GM23338 (cell line): ENCODE data around the gene DGKD. TPM values are rescaled to one million over a fixed set of nuclear protein-coding genes. Genes with fewer than 3 reads are reported as not detected.

Experiments used
- ATAC-seq: fragments of 200-7000 bp; cut with Tn5 transposase; 3 replicates; pipeline ENCODE4 v1.9.1; 2020
- DNase-seq: peaks from one replicate; pipeline ENCODE4 v3.0.0-alpha.2; 2015; ENCODE audit warnings: low spot score
- H2AFZ ChIP-seq: fragments of 200-600 bp; sonication (generic); 2 replicates; pipeline ENCODE4 v1.8.0; 2016; ENCODE audit warnings: antibody characterized with exemption, mild to moderate bottlenecking, moderate library complexity
- H3F3A ChIP-seq: fragments of 200-600 bp; sonication (generic); replicated peaks from 2 replicates; pipeline ENCODE4 v1.8.0; 2017; ENCODE audit warnings: antibody characterized with exemption, mixed run types, low read depth
- H3K27ac ChIP-seq: fragments of 200-600 bp; sonication (generic); 2 replicates; pipeline ENCODE4 v1.6.1; 2016; ENCODE audit warnings: low read depth
- H3K27me3 ChIP-seq: fragments of 200-600 bp; sonication (generic); 2 replicates; pipeline ENCODE4 v1.8.0; 2016; ENCODE audit warnings: mild to moderate bottlenecking, mixed run types, moderate library complexity; ENCODE audit not compliant: insufficient read depth
- H3K36me3 ChIP-seq: fragments of 200-600 bp; sonication (generic); 2 replicates; pipeline ENCODE4 v1.8.0; 2016; ENCODE audit warnings: mild to moderate bottlenecking; ENCODE audit not compliant: insufficient read depth
- H3K4me1 ChIP-seq: fragments of 200-600 bp; sonication (generic); 2 replicates; pipeline ENCODE4 v1.8.0; 2016; ENCODE audit warnings: mild to moderate bottlenecking, moderate library complexity; ENCODE audit not compliant: insufficient read depth
- H3K4me2 ChIP-seq: fragments of 200-600 bp; sonication (generic); 2 replicates; pipeline ENCODE4 v1.7.1; 2017; ENCODE audit warnings: mixed run types
- H3K4me3 ChIP-seq: fragments of 200-600 bp; sonication (generic); 2 replicates; pipeline ENCODE4 v1.6.1; 2016; ENCODE audit warnings: mixed run types
- H3K79me2 ChIP-seq: fragments of 200-600 bp; sonication (generic); replicated peaks from 2 replicates; pipeline ENCODE4 v1.8.0; 2017; ENCODE audit warnings: mild to moderate bottlenecking; ENCODE audit not compliant: insufficient read depth
- H3K9me2 ChIP-seq: fragments of 200-600 bp; sonication (generic); 2 replicates; pipeline ENCODE4 v1.8.0; 2017; ENCODE audit not compliant: insufficient read depth
- H4K20me1 ChIP-seq: fragments of 200-600 bp; sonication (generic); replicated peaks from 2 replicates; pipeline ENCODE4 v1.8.0; 2017; ENCODE audit warnings: mild to moderate bottlenecking; ENCODE audit not compliant: insufficient read depth
- H3K27ac Mint-ChIP-seq: 2 replicates; pipeline ENCODE4 v1.8.0; 2020; ENCODE audit warnings: inconsistent platforms, mild to moderate bottlenecking, moderate library complexity, mixed read lengths
- H3K27me3 Mint-ChIP-seq: 3 replicates; pipeline ENCODE4 v1.8.0; 2022; ENCODE audit warnings: low read depth, mild to moderate bottlenecking, moderate library complexity, mixed read lengths, inconsistent platforms; ENCODE audit not compliant: insufficient read depth, poor library complexity
- H3K36me3 Mint-ChIP-seq: 3 replicates; pipeline ENCODE4 v1.8.0; 2021; ENCODE audit warnings: low read depth, mild to moderate bottlenecking, inconsistent platforms, moderate library complexity, mixed read lengths
- H3K4me1 Mint-ChIP-seq: 3 replicates; pipeline ENCODE4 v1.8.0; 2020; ENCODE audit warnings: mild to moderate bottlenecking, inconsistent platforms, mixed read lengths
- H3K4me3 Mint-ChIP-seq: 3 replicates; pipeline ENCODE4 v1.8.0; 2021; ENCODE audit warnings: moderate library complexity, mild to moderate bottlenecking, inconsistent platforms, mixed read lengths
- H3K9me3 Mint-ChIP-seq: 3 replicates; pipeline ENCODE4 v1.8.0; 2020; ENCODE audit warnings: moderate library complexity, mild to moderate bottlenecking, inconsistent platforms, mixed read lengths
- CREB1 ChIP-seq: fragments of 250-450 bp; sonication (Bioruptor Pico); IDR thresholded peaks from 2 replicates; pipeline ENCODE4 v1.5.0; 2020; ENCODE audit warnings: low read depth, mild to moderate bottlenecking, moderate library complexity
- CTCF ChIP-seq, 2 experiments: fragments of 200-600 bp in 1 of 2; sonication (generic) in 1 of 2; conservative IDR thresholded peaks; 2 replicates each; pipeline versions ENCODE4 v1.5.1 to v1.6.1; 2016 to 2017; ENCODE audit warnings: antibody characterized with exemption in 2 of 2, low read depth in 2 of 2, mild to moderate bottlenecking in 2 of 2, moderate library complexity in 1 of 2
- ETS1 ChIP-seq: IDR thresholded peaks from 2 replicates; pipeline ENCODE4 v1.6.1; 2016; ENCODE audit warnings: antibody characterized with exemption
- EZH2 ChIP-seq: fragments of 200-600 bp; sonication (generic); IDR thresholded peaks from one replicate; pipeline ENCODE4 v1.8.0; 2017; ENCODE audit warnings: antibody characterized with exemption, mild to moderate bottlenecking, low read depth; ENCODE audit not compliant: unreplicated experiment
- EZH2phosphoT487 ChIP-seq: fragments of 200-600 bp; sonication (generic); IDR thresholded peaks from one replicate; pipeline ENCODE4 v1.8.1; 2018; ENCODE audit warnings: antibody characterized with exemption; ENCODE audit not compliant: unreplicated experiment
- JUNB ChIP-seq: IDR thresholded peaks from one replicate; pipeline ENCODE4 v1.6.1; 2016; ENCODE audit warnings: antibody characterized with exemption; ENCODE audit not compliant: unreplicated experiment
- REST ChIP-seq: IDR thresholded peaks from one replicate; pipeline ENCODE4 v1.6.1; 2018; ENCODE audit warnings: antibody characterized with exemption; ENCODE audit not compliant: unreplicated experiment
- ZNF114 ChIP-seq: fragments of 250-450 bp; sonication (Bioruptor Pico); IDR thresholded peaks from 2 replicates; pipeline ENCODE4 v1.5.0; 2020; ENCODE audit warnings: mild to moderate bottlenecking, moderate library complexity
- ZNF331 ChIP-seq: fragments of 250-450 bp; sonication (Bioruptor Pico); IDR thresholded peaks from 2 replicates; pipeline ENCODE4 v1.5.0; 2020; ENCODE audit warnings: low read depth, mild to moderate bottlenecking, moderate library complexity
- ZNF462 ChIP-seq: fragments of 250-450 bp; sonication (Bioruptor Pico); IDR thresholded peaks from 2 replicates; pipeline ENCODE4 v1.5.0; 2020; ENCODE audit warnings: mild to moderate bottlenecking, moderate library complexity
- polyA plus RNA-seq: library from polyadenylated mRNA; unstranded; fragments of >200 nt; fragmentation: Nextera tagmentation; extraction: Ambion mirVana; gene quantifications from 2 replicates; pipeline ENCODE4 v1.2.1, GENCODE V29; 2016
- total RNA-seq: library from RNA; depleted of rRNA; stranded (reverse); fragments of >200 nt; shearing (Covaris generic); gene quantifications from 2 replicates; pipeline ENCODE4 v1.2.3, GENCODE V29; 2014

Gene DGKD
- total and polyA plus RNA-seq, 2 experiments from 2014 or later: 11.1 to 23.4 TPM

- Histone ChIP-seq H3K9me2 (0 out of 2 replicates have a peak, but pooled peaks cover 4% of the 10 kb centered on the region), H3F3A (no peaks in the 10 kb centered on the region), H3K4me1 (no peaks in the 10 kb centered on the region), H3K4me3 (no peak overlapping the region), H2AFZ (no peak overlapping the region), H3K4me2 (no peak overlapping the region), H3K27ac (no peak overlapping the region), H3K79me2 (no peaks in the 10 kb centered on the region), H4K20me1 (no peaks in the 10 kb centered on the region; the same call in none of the 2 replicates), H3K27me3 (no peaks in the 10 kb centered on the region), H3K36me3 (no peaks in the 10 kb centered on the region)
- H3K27ac Mint-ChIP-seq: no peak overlapping the region
- ATAC-seq (no peak), DNase-seq (no peak)
- no peak overlapping the region for H3K4me3 Mint-ChIP-seq
- no peaks in the 10 kb centered on the region; the same call in 2 of the 3 replicates for H3K4me1 Mint-ChIP-seq
- peaks cover 4% of the 10 kb centered on the region; the same call in 2 of the 3 replicates for H3K36me3 Mint-ChIP-seq
- peaks cover 2% of the 10 kb centered on the region for H3K27me3 Mint-ChIP-seq
- TF ChIP-seq REST (no peak), ETS1 (no peak), EZH2phosphoT487 (no peak), ZNF462 (CRISPR knock-in tag) (no peak), JUNB (no peak), ZNF331 (CRISPR knock-in tag) (no peak), EZH2 (no peak), ZNF114 (CRISPR knock-in tag) (no peak), CREB1 (CRISPR knock-in tag) (no peak), CTCF (conservative IDR thresholded peaks at IDR 0.05; ENCODE audit: low read depth in 2 of 2) (no peak)
- no peaks in the 10 kb centered on the region; the same call in 2 of the 3 replicates for H3K9me3 Mint-ChIP-seq
Measured at GRCh38 chr2:233433794-233434193, 79.5 kb downstream of the DGKD start.
